Prostate gland (tissue), 2 donors: ENCODE data around the gene KRT13.

Experiments used
- CTCF ChIP-seq, 4 experiments: fragments of 200-600 bp in 2 of 4; fragments of 450-650 bp in 2 of 4; sonication (generic) in 2 of 4; IDR thresholded peaks; 1 replicate in 3 of 4; 2 replicates in 1 of 4; pipeline ENCODE4 v1.5.1; 2016 to 2019; ENCODE audit warnings: antibody characterized with exemption in 4 of 4, mild to moderate bottlenecking in 2 of 4, moderate library complexity in 2 of 4
- POLR2A ChIP-seq: fragments of 450-650 bp; IDR thresholded peaks from one replicate; pipeline ENCODE4 v1.6.1; 2016; ENCODE audit warnings: antibody characterized with exemption, mild to moderate bottlenecking
- POLR2AphosphoS5 ChIP-seq: sonication (generic); formaldehyde crosslinking; IDR thresholded peaks from one replicate; pipeline ENCODE4 v1.6.1; 2017; ENCODE audit warnings: antibody characterized with exemption

GRCh38 chr17:41476866-41477815, 28.3 kb downstream of the KRT13 start:
- no peak for TF ChIP-seq CTCF (IDR thresholded peaks at IDR 0.05)
- TF ChIP-seq POLR2AphosphoS5 = no peak
- no peak for TF ChIP-seq POLR2A
